NCI-H2029 (cell line): ENCODE data around the gene ATP11C.
"Not testable (repeated sequence)": the region's sequence is repeated elsewhere in the genome, so short reads cannot be mapped to it uniquely, and the experiment has no call there.

ENCODE experiments used
- DNase-seq: peaks from one replicate; lab custom pipeline; 2025; lab: John Stamatoyannopoulos, UW

ATP11C gene

DNA sequence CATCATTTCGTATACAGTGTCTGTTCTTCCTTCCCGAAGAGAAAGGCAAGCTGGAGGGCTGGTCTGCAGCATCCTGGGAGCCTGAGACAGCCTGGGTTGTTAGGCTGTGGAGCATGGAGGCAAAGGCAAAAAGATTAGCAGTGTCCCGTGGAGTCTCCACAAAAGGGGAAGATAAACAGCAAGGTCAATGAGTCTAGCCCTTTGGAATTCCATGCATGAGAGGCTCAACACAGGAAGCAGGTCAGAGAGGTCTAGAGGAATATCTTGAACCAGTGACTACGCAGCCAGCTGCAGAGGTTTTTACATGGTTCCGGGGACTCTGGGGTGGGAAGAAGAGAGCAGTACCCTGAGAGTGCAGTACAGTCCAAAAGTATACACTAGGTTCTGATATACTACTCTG is 212.7 kb downstream of the ATP11C start:
- no peak for DNase-seq

DNA sequence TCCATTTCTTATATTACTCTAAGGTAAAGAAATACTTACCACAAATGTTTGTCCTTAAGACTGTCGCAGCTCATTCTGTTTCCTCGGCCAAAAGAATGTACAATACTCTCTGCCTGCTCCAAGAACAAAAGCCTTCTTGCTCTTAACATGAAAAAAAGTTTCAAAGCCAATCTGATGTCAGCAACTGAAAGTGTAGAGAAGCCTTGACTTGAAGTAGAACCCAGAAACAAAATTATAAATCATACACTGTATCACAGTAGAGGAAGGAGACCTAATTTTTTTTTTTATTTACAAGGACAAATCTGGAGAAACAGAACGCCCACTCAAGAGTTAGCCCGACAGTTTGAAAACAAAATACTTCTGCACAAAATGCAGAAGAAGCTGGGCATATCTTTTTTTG is 224.8 kb downstream of the ATP11C start, which contains the start of gene MCF2:
MCF2 (minus strand) TSS at position 101 of the 400 bp plus-strand sequence. CDS start 56,423 bp downstream, outside the sequence.
- no peak for DNase-seq

DNA sequence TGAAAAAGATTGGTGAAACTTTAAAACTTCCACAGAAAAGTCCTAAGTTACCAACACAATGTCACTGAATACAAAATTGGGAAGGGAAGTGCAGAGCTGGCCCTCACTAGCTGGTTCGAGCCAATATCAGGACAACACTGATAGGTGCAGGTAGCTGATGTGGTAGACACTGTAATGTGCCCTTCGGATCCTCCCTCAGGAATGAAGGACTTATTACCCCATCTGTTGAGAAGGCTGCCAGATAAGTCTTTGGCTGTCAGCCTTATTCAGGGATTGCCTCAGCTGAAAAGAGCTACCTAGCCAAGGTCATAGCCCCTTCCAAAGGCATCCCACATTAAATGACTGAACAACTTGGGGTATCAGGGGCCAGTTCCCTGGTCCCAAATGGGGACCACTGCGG is 230.2 kb downstream of the ATP11C start:
- DNase-seq: no peak

DNA sequence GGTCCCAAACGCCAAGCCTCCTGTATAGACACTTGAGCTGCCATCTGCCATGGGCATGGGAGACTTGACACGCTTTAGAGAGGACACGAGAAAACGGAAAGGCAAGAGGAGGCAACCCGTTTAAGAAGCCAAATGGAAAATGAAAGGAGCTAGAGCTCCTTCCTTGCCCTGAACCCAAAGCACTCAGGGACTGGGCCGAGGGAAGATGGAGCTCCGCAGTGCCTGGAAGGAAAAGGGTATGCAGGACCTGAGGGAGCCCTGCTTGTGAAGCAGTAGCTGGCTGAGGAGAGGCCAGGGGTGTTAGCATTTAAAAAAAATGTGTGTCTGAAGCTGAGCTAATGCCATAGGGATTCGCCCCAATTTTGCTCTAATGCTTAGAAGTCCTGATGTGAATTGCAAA is 239.9 kb downstream of the ATP11C start:
- no peak for DNase-seq

DNA sequence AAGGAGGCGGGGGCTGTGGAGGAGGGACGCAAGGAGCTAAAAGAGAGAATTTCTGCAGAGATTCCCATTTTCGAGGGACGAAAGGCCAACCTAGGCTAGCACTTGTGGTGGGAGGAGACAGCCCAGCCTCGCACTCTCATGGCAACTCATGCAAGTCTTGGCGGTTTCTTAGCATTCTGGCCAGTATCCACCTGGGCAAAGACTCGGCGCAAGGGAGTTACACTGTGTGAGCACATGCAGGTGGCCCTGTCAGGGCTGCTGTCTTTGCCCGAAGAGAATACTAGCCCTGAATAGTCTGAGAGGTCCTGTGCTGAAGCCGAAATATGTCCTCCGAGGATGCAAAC is 240.4 kb downstream of the ATP11C start:
- no peak for DNase-seq

DNA sequence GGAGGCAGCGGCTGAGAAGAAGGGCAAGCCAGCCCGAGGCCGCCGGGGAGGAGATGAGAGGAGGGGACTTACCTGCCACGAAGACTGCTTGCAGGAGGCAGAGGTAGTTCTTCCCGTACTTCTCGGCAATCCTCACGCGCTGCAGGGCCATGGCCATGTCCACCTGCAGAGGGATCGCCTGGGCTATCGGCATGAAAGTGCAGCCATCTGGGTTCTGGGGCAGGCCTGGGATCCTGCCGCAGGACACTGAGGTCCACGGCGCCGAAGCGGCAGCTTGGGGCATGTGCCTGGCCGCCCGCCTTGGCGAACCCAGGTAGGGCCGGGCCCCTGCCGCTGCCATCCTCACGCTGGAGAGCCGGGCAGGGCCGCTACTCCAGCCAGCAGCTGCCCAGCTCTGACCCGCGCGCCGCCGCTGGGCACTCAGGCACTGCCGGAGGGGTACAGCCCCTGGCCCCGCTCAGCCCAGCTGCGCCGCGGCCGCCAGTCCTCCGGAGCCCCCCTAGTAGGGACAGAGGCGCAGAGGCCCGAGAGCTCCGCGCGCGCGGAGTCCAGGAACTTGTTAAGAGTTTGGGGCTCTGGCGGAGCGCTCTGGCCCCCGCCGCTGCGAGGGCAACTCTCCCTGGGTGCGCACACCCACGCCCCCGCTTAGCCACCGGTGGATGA is 240.9 kb downstream of the ATP11C start:
- DNase-seq: no peak

DNA sequence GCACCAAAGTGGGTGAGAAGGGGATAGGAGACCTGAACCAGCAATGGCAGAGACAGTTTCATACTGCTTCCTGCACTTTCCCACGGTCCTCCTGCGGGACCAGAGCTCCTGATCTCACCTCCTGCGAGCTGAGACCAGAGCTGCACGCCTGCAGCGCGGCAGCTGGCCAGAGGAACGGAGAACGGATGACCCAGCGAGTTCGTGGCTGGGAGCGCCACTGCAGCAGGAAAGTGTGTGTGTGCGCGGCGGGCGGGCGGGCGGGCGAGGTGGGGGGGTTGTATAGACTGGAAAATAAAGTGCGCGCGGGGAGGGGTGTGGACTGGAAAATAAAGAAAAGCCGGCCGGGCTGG is 241.4 kb downstream of the ATP11C start:
- peak; percentile 2 for DNase-seq

DNA sequence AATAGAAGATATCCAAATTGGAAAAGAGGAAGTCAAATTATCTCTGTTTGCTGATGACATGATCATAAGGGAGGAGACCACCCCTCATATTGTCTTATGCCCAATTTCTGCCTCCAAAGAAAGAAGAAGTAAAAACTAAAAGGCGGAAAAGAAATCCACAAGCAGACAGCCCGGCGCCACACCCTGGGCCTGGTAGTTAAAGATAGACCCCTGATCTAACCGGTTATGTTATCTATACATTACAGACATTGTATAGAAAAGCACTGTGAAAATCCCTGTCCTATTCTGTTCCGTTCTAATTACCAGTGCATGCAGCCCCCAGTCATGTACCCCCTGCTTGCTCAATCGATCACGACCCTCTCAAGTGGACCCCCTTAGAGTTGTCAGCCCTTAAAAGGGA is 247.7 kb downstream of the ATP11C start:
- DNase-seq: not testable (repeated sequence)

DNA sequence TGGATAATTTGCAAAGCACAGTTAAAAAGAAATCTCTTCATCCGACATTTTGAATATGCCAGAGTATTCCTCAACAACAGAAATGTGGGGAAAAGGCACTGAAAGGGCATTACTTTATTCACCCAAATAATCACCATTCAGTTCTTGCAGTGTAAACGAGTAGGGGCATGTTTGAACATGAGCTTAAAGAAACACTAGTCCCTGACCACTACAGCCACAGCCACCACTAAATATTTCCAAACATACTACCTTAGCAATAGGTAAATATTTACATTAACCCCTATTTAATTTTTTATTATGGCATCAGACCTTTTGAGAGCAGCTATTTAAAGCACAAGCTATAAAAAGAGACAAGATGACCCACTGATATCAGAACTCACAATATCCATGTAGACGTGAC is 252.5 kb downstream of the ATP11C start:
- DNase-seq: no peak
